GM12878 (cell line): ENCODE measurements around the gene NDUFV2. TPM values are rescaled to one million over a fixed set of nuclear protein-coding genes. Genes with fewer than 3 reads are reported as not detected.

Experiments
- ATAC-seq: fragments of 200-7000 bp; cut with Tn5 transposase; 3 replicates; pipeline ENCODE4 v1.9.1; 2020; ENCODE audit warnings: mild to moderate bottlenecking, moderate library complexity
- BruUV-seq: library from RNA; stranded (reverse); fragments of 400-500 nt; replicated peaks from 2 replicates; lab custom pipeline; 2021; lab: Mats Ljungman, UMichigan
- CTCF ChIA-PET: fragments of 300-600 bp; sonication (Branson Sonifier 250); formaldehyde crosslinking; extraction: SDS; loops from one replicate; lab custom pipeline; 2021; ENCODE audit warnings: inconsistent platforms; lab: Yijun Ruan, JAX
- POLR2A ChIA-PET: fragments of 350-600 bp; formaldehyde crosslinking; extraction: SDS; loops from one replicate; lab custom pipeline; 2021; ENCODE audit warnings: inconsistent platforms; lab: Charles Lee
- RAD21 ChIA-PET: fragments of 300-600 bp; sonication (Branson Sonifier 250); formaldehyde crosslinking; loops from one replicate; lab custom pipeline; 2023; ENCODE audit warnings: antibody characterized with exemption; ENCODE audit not compliant: unreplicated experiment; lab: Charles Lee
- SMC1A ChIA-PET: fragments of 300-600 bp; sonication (Branson Sonifier 250); formaldehyde crosslinking; loops from one replicate; lab custom pipeline; 2023; ENCODE audit not compliant: unreplicated experiment, uncharacterized antibody; lab: Charles Lee
- DNase-seq: peaks from one replicate; pipeline ENCODE4 v3.0.0-alpha.2; 2011; ENCODE audit warnings: low read depth, low spot score
- FAIRE-seq: peaks from 3 replicates; lab custom pipeline; 2011; peaks lifted over from hg19 to GRCh38; lab: Jason Lieb, UNC
- H2AFZ ChIP-seq: 2 replicates; pipeline ENCODE4 v1.6.0; 2011; ENCODE audit warnings: low read depth, low read length, control low read depth; ENCODE audit not compliant: control insufficient read depth
- H3K27ac ChIP-seq: 2 replicates; pipeline ENCODE4 v1.5.1; 2011; ENCODE audit warnings: control low read depth; ENCODE audit not compliant: control insufficient read depth, insufficient read depth
- H3K27me3 ChIP-seq, 2 experiments: replicated peaks in 1 of 2; 2 replicates each; pipeline versions ENCODE4 v1.6.0 to v1.6.1; 2011; ENCODE audit warnings: low read length in 1 of 2; ENCODE audit not compliant: control insufficient read depth in 2 of 2, insufficient read depth in 2 of 2
- H3K36me3 ChIP-seq, 2 experiments: 2 replicates each; pipeline ENCODE4 v1.5.1; 2011; ENCODE audit warnings: low read length in 1 of 2; ENCODE audit not compliant: control insufficient read depth in 2 of 2, insufficient read depth in 2 of 2
- H3K4me1 ChIP-seq: 2 replicates; pipeline ENCODE4 v1.6.1; 2011; ENCODE audit warnings: mild to moderate bottlenecking, low read length, moderate library complexity, mixed read lengths; ENCODE audit not compliant: control insufficient read depth, insufficient read depth
- H3K4me2 ChIP-seq: 2 replicates; pipeline ENCODE4 v1.6.0; 2011; ENCODE audit warnings: control low read depth; ENCODE audit not compliant: control insufficient read depth, insufficient read depth
- H3K4me3 ChIP-seq: fragments of 200-600 bp; sonication (generic); 2 replicates; pipeline ENCODE4 v1.5.1; 2016
- H3K79me2 ChIP-seq: 2 replicates; pipeline ENCODE4 v1.6.0; 2011; ENCODE audit warnings: low read length; ENCODE audit not compliant: control insufficient read depth, insufficient read depth
- H3K9ac ChIP-seq: 2 replicates; pipeline ENCODE4 v1.8.0; 2011; ENCODE audit warnings: low read length, control low read depth, mixed read lengths; ENCODE audit not compliant: control insufficient read depth, insufficient read depth
- H3K9me3 ChIP-seq: replicated peaks from 3 replicates; pipeline ENCODE4 v1.5.1; 2011; ENCODE audit warnings: mild to moderate bottlenecking, low read length; ENCODE audit not compliant: control insufficient read depth, insufficient read depth
- H4K20me1 ChIP-seq: 2 replicates; pipeline ENCODE4 v1.6.0; 2011; ENCODE audit not compliant: control insufficient read depth, insufficient read depth
- ASH2L ChIP-seq: fragments of 300-600, 200-600 bp; sonication (generic); IDR thresholded peaks from 2 replicates; pipeline ENCODE4 v1.6.1; 2017; ENCODE audit warnings: low read depth, mild to moderate bottlenecking, borderline replicate concordance
- BACH1 ChIP-seq: fragments of 450-650 bp; IDR thresholded peaks from 2 replicates; pipeline ENCODE4 v1.6.1; 2017; ENCODE audit warnings: mild to moderate bottlenecking, borderline replicate concordance
- CBFB ChIP-seq: IDR thresholded peaks from 2 replicates; pipeline ENCODE4 v1.6.1; 2016; ENCODE audit warnings: antibody characterized with exemption, low read depth
- EP300 ChIP-seq, 2 experiments: fragments of 150-350 bp in 1 of 2; IDR thresholded peaks; 2 replicates each; pipeline ENCODE4 v1.6.1; 2011 to 2012; ENCODE audit warnings: low read depth in 2 of 2, low read length in 2 of 2, borderline replicate concordance in 1 of 2, improper control_type of control experiment in 1 of 2, inconsistent platforms in 1 of 2; ENCODE audit not compliant: control insufficient read depth in 1 of 2
- ETV6 ChIP-seq, 2 experiments: fragments of 450-650 bp in 1 of 2; IDR thresholded peaks in 1 of 2; conservative IDR thresholded peaks in 1 of 2; 2 replicates each; pipeline ENCODE4 v1.6.1; 2014; ENCODE audit warnings: antibody characterized with exemption in 1 of 2, borderline replicate concordance in 1 of 2, low read depth in 1 of 2, mild to moderate bottlenecking in 1 of 2, moderate library complexity in 1 of 2
- GABPA ChIP-seq: IDR thresholded peaks from 2 replicates; pipeline ENCODE4 v1.6.1; 2014; ENCODE audit warnings: antibody characterized with exemption, low read depth, mild to moderate bottlenecking, inconsistent platforms
- JUND ChIP-seq: IDR thresholded peaks from 2 replicates; pipeline ENCODE4 v1.6.1; 2012; ENCODE audit warnings: low read depth, mild to moderate bottlenecking, low read length, improper control_type of control experiment, moderate library complexity
- MEF2A ChIP-seq: IDR thresholded peaks from 2 replicates; pipeline ENCODE4 v1.6.1; 2011; ENCODE audit warnings: low read depth, mild to moderate bottlenecking, low read length, moderate library complexity; ENCODE audit not compliant: insufficient read depth
- NFIC ChIP-seq: IDR thresholded peaks from 2 replicates; pipeline ENCODE4 v1.6.1; 2012; ENCODE audit warnings: low read depth, mild to moderate bottlenecking, inconsistent platforms, low read length, moderate library complexity
- NFXL1 ChIP-seq: fragments of 450-650 bp; IDR thresholded peaks from 2 replicates; pipeline ENCODE4 v1.6.1; 2017; ENCODE audit warnings: antibody characterized with exemption, mild to moderate bottlenecking, borderline replicate concordance
- PAX5 ChIP-seq: IDR thresholded peaks from 2 replicates; pipeline ENCODE4 v1.6.1; 2011; ENCODE audit warnings: low read depth, low read length, borderline replicate concordance
- POLR2AphosphoS5 ChIP-seq: IDR thresholded peaks from 2 replicates; pipeline ENCODE4 v1.6.1; 2011; ENCODE audit warnings: mild to moderate bottlenecking, low read length, inconsistent platforms
- POU2F2 ChIP-seq: IDR thresholded peaks from 3 replicates; pipeline ENCODE4 v1.6.1; 2011; ENCODE audit warnings: low read depth, mild to moderate bottlenecking, low read length, borderline replicate concordance
- SPI1 ChIP-seq: IDR thresholded peaks from 2 replicates; pipeline ENCODE4 v1.6.1; 2011; ENCODE audit warnings: low read depth, mild to moderate bottlenecking, low read length, moderate library complexity, borderline replicate concordance; ENCODE audit not compliant: insufficient read depth
- SRF ChIP-seq, 2 experiments: IDR thresholded peaks; 2 replicates each; pipeline ENCODE4 v1.6.1; 2011; ENCODE audit warnings: low read depth in 2 of 2, low read length in 2 of 2, mild to moderate bottlenecking in 1 of 2, moderate library complexity in 1 of 2
- ZZZ3 ChIP-seq: IDR thresholded peaks from 2 replicates; pipeline ENCODE4 v1.6.1; 2011; ENCODE audit warnings: low read depth; ENCODE audit not compliant: control insufficient read depth, insufficient read length
- WGBS: methylation state at CpG from one replicate; pipeline ENCODE4 v1.1.6; 2016; ENCODE audit warnings: low lambda C conversion rate; ENCODE audit not compliant: insufficient replicate concordance, insufficient coverage; ENCODE audit errors: missing lambda C conversion rate; 5-methylcytosine and 5-hydroxymethylcytosine counted together
- in situ Hi-C: fragments of 300-500 bp; cut with MboI; formaldehyde crosslinking; loops from 9 replicates; pipeline ENCODE4 v1.14.3; 2018; ENCODE audit warnings: mixed read lengths
- intact Hi-C: fragments of 100-400 bp; cut with micrococcal nuclease; formaldehyde crosslinking; loops from one replicate; pipeline ENCODE4 v1.14.2; 2022; ENCODE audit not compliant: unreplicated experiment
- polyA plus RNA-seq, 11 experiments: library from polyadenylated mRNA; depleted of rRNA in 4 of 11; unstranded in 6 of 11; stranded (reverse) in 5 of 11; fragments of >200 nt; fragmentation: Nextera tagmentation in 4 of 11; fragmentation: Illumina TruSeq in 1 of 11; extraction: Ambion mirVana in 4 of 11; extraction: Trizol in 1 of 11; gene quantifications; 1 replicate in 1 of 11; 2 replicates in 10 of 11; pipeline versions ENCODE4 v1.2.1 to v1.2.3, GENCODE V29; 2011 to 2016; ENCODE audit warnings: inconsistent platforms in 2 of 11, missing spikeins in 2 of 11, low read depth in 1 of 11
- total RNA-seq, 4 experiments: library from RNA; depleted of rRNA in 3 of 4; stranded (reverse); fragments of >200 nt in 3 of 4; fragmentation: Illumina TruSeq in 1 of 4; extraction: Trizol in 1 of 4; gene quantifications; 2 replicates each; pipeline versions ENCODE4 v1.2.1 to v1.2.3, GENCODE V29; 2013 to 2021
- TF ChIP-seq, protein P1 (sequence below): fragments of 450-650 bp; IDR thresholded peaks from 2 replicates; pipeline ENCODE4 v1.6.1; 2016; ENCODE audit warnings: mild to moderate bottlenecking

NDUFV2 gene
- total and polyA plus RNA-seq, 10 of the 15 experiments (the other 5 are each of a cell fraction or from before 2014, with no cell fraction given) = 236 to 590 (median 321) TPM

DNA sequence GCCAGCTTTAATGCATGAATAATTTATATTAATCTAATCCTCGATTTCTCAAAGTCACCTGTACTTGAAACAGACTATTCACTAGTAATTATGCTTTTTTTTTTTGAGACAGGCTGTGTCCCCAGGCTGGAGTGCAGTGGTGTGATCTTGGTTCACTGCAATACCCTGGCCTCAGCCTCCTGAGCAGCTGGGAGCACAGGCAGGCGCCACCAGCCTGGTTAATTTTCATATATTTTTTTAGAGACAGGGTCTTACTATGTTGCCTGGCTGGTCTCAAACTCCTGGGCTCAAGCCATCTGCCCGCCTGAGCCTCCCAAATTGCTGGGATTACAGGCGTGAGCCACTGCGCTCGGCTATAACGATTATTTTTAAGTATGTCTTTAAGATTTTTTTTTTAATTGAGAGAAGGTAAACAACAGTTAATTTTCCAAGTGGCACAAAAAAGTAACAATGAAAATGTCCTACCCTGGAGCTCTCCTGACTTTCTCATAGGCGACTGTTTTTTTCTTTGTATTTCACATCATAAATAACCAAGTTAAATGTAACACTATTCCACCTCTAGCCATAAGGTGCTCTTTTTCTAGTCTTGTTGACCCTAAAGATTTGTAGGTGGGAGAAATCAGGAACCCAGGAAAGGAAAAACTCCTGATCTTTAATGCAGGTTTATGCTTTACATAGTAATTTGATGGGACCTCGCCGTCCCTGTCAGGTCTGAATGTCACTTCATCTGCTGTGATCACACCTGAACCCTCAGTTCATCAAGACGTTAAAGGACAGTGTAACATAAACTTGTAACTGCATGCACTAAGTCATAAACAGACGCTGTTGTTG is 32.8 kb downstream of the NDUFV2 start:
- SMC1A ChIA-PET = interaction anchor here (0.6 to 11.5 kb wide), 8 partner anchors 8 to 214 kb away, joined by 3 to 137 read pairs (median 6); no protein-coding TSS in a partner anchor

More for the DNA sequence above, 32.8 kb downstream of the NDUFV2 start:
- no peak for ATAC-seq
- Histone ChIP-seq H3K9me3 (no peaks in the 10 kb centered on the region), H2AFZ (peak overlapping the region; percentile 46), H4K20me1 (no peaks in the 10 kb centered on the region), H3K9ac (peak overlapping the region; percentile 82), H3K4me3 (peak overlapping the region; percentile 92), H3K27me3 (no peaks in the 10 kb centered on the region), H3K4me1 (no peaks in the 10 kb centered on the region), H3K4me2 (peak overlapping the region; percentile 94), H3K27ac (peak overlapping the region; percentile 80), H3K79me2 (peaks cover 38% of the 10 kb centered on the region), H3K36me3 (peaks cover 2 to 24% of the 10 kb centered on the region in 2 experiments)
- no peak for TF ChIP-seq ASH2L
- TF ChIP-seq EP300 (IDR thresholded peaks at IDR 0.05; ENCODE audit: borderline replicate concordance in 1 of 2, control insufficient read depth in 1 of 2, low read depth in 2 of 2, low read length in 2 of 2) = no peak
- TF ChIP-seq POLR2AphosphoS5 = no peak
- TF ChIP-seq POU2F2 = no peak
- no peak for TF ChIP-seq NFXL1
- TF ChIP-seq, protein P1, sequence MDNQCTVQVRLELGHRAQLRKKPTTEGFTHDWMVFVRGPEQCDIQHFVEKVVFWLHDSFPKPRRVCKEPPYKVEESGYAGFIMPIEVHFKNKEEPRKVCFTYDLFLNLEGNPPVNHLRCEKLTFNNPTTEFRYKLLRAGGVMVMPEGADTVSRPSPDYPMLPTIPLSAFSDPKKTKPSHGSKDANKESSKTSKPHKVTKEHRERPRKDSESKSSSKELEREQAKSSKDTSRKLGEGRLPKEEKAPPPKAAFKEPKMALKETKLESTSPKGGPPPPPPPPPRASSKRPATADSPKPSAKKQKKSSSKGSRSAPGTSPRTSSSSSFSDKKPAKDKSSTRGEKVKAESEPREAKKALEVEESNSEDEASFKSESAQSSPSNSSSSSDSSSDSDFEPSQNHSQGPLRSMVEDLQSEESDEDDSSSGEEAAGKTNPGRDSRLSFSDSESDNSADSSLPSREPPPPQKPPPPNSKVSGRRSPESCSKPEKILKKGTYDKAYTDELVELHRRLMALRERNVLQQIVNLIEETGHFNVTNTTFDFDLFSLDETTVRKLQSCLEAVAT = peak; percentile 76; the same call in 1 of the 2 replicates
- no peak for TF ChIP-seq ETV6 (conservative IDR thresholded peaks at IDR 0.05 in 1 of 2, IDR thresholded peaks at IDR 0.05 in 1 of 2; ENCODE audit: borderline replicate concordance in 1 of 2, low read depth in 1 of 2)
- no peak for TF ChIP-seq PAX5
- no peak for TF ChIP-seq SRF (IDR thresholded peaks at IDR 0.05; ENCODE audit: low read depth in 2 of 2, low read length in 2 of 2)
- no peak for TF ChIP-seq SPI1
- TF ChIP-seq GABPA = no peak
- TF ChIP-seq MEF2A = no peak
- no peak for TF ChIP-seq BACH1
- TF ChIP-seq CBFB = no peak
- no peak for TF ChIP-seq JUND
- no peak for TF ChIP-seq ZZZ3
- 0 out of 2 replicates have a peak, but pooled peaks have one; percentile 2 for TF ChIP-seq NFIC
- intact Hi-C loops = loop anchor here (5.0 kb wide), 1 partner anchor 342 kb away; the partner anchor contains the start of gene RALBP1
- in situ Hi-C loops = loop anchor here (5.0 kb wide), 1 partner anchor 63 kb away; no protein-coding TSS in a partner anchor
- CTCF ChIA-PET = interaction anchor here (0.6 to 9.9 kb wide), 9 partner anchors 9 to 481 kb away, joined by 3 to 79 read pairs (median 4); no protein-coding TSS in a partner anchor
- RAD21 ChIA-PET = interaction anchor here (0.8 to 2.2 kb wide), 6 partner anchors 12 to 69 kb away, joined by 3 to 11 read pairs (median 3); no protein-coding TSS in a partner anchor
- BruUV-seq = no TSS peak
- DNase-seq = no peak
- POLR2A ChIA-PET = interaction anchor here (0.6 to 2.7 kb wide), 7 partner anchors 7 to 341 kb away, joined by 3 to 13 read pairs (median 4); no protein-coding TSS in a partner anchor
- no peak for FAIRE-seq
- 56% methylated on average over 12 of the region's 12 CpGs for WGBS
